IPS DF 4.7 (cell line): ENCODE measurements around the gene RGPD3.
"Not testable (repeated sequence)": the region's sequence is repeated elsewhere in the genome, so short reads cannot be mapped to it uniquely, and the experiment has no call there.

Experiments
- DNase-seq: peaks from one replicate; pipeline ENCODE4 v3.0.0-alpha.2; 2013; ENCODE audit warnings: low spot score; ENCODE audit errors: extremely low read depth

Gene RGPD3

GRCh38 chr2:106486551-106487385 is 18.6 kb upstream of the RGPD3 start, which contains the start of gene CD8B2:
Gene CD8B2 (plus strand): TSS chr2:106487364. CDS start chr2:106487427, 63 bp downstream.
- not testable (repeated sequence) for DNase-seq

DNA sequence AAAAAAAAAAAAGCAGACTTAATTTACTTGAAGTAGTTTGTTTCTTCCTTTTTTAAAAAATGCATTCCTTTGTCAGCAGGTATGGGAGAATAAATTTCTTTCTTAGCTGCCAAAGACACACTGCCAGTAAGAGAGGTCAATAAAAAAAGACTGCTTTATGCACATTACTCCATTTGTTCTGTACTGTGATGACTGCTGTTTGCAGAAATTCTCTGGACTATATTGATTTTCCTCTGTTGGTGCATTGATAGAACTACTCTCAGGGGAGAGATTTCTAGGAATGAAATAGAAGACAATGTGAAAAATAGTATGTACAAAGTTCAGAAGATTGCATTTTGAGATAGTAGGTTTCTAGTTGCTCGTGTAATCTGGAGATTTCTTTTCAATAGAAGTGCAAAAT is 11.3 kb upstream of the RGPD3 start:
- DNase-seq: not testable (repeated sequence)

- not testable (repeated sequence) for DNase-seq
These were observed 9.4 kb upstream of the RGPD3 start for GRCh38 chr2:106477647-106478046.

DNA sequence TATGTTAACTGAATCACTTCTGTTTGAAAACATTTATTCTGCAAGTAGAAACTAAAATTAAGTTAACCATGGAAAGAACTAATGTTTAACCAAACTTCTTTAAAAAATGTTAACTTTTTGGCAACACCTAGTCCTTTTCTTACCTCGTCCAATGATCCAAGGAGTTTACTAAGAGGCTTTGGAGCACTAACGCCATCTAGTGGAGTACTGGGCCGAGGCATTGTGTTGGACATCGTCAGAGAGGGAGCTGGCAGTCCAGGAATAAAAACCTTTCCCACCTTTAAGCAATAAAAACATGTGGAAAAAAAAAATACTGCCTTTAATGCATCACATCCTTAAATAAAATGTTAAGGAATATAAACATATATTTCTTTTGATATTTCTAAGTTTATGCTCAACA is 2.4 kb upstream of the RGPD3 start:
- not testable (repeated sequence) for DNase-seq

GRCh38 chr2:106467516-106467915 is 697 bp downstream of the RGPD3 start:
- DNase-seq: not testable (repeated sequence)

DNA sequence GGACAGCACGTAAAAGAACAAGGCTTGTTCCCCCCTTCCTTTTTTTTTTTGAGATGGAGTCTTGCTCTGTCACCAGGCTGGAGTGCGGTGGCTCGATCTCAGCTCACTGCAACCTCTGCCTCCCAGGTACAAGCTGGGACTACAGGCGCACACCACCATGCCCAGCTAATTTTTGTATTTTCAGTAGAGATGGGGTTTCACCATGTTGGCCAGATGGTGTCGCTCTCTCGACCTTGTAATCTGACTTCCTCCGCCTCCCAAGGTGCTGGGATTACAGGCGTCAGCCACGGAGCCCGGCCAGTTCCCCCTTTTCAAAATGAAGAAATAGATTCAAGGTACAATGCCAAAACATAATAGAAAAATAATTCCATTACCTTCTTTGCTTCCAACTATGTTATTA is 6.3 kb downstream of the RGPD3 start:
- not testable (repeated sequence) for DNase-seq

GRCh38 chr2:106390680-106391079 is 77.5 kb downstream of the RGPD3 start:
- not testable (repeated sequence) for DNase-seq

DNA sequence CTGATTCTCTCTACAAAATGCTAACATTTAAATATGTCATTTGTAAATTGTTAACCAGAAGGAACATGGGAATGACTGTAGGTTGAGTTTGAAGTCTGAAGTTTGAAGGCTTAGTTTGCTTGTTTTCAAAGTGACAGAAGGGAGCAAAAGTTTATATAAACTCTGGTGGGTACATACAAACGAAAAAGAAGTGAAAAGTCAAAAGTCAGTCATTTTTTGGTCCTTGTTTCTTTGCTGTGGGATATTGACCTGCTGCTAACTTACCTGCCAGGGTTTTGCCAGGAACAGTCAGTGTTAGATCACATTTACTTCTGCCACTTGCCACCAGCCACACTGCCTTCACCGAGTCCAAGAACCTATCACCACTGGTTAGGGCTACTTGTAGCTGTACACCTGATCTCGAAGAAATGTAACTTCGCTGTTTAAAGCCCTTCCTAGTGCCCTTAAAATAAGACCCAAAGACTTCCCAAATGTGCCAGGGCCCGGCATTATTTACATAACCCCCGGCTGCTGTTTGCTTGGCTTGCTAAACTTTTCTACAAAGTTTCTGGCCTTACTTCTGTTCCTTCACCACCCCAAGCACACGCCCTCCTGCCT is 79.3 kb downstream of the RGPD3 start:
- DNase-seq: not testable (repeated sequence)

GRCh38 chr2:106384548-106384947 is 83.7 kb downstream of the RGPD3 start:
- DNase-seq: not testable (repeated sequence)

DNA sequence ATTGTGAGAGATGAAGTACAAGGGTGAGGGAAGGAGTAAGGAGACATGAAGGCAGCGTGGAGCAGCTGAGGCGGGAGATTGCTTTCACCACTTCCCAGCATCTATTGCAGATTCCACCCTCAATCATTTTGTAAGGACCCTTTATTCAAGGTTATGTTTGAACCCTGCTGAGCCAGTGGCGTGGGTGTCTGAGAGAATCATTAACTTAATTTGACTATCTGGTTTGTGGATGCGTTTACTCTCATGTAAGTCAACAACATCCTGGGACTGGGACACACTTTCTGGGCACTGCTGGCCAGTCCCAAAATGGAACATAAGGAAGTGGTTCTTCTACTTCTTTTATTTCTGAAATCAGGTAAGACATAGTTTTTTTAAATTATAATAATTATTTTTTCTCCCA is 86.3 kb downstream of the RGPD3 start:
- not testable (repeated sequence) for DNase-seq

- not testable (repeated sequence) for DNase-seq
These were observed 88.6 kb downstream of the RGPD3 start for GRCh38 chr2:106379567-106379966.

DNA sequence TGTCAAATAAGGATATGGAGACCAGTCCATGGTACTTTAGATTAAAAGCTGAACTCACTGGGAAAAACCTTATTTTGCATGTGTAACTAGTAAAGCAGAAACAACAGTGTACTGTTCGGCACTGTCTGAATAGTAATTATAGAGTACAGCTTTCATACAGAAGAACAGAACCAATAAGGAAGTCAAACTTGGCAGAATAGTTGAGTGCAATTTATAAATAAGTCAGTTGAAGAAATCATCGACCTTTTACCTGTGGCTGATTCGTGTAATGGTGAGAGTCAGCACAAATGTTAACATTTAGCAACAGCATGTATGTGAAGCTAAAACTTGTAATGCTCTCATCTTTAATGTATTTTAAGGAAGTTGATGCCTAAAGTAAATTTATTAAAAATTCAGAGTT is 99.0 kb downstream of the RGPD3 start:
- DNase-seq: not testable (repeated sequence)

DNA sequence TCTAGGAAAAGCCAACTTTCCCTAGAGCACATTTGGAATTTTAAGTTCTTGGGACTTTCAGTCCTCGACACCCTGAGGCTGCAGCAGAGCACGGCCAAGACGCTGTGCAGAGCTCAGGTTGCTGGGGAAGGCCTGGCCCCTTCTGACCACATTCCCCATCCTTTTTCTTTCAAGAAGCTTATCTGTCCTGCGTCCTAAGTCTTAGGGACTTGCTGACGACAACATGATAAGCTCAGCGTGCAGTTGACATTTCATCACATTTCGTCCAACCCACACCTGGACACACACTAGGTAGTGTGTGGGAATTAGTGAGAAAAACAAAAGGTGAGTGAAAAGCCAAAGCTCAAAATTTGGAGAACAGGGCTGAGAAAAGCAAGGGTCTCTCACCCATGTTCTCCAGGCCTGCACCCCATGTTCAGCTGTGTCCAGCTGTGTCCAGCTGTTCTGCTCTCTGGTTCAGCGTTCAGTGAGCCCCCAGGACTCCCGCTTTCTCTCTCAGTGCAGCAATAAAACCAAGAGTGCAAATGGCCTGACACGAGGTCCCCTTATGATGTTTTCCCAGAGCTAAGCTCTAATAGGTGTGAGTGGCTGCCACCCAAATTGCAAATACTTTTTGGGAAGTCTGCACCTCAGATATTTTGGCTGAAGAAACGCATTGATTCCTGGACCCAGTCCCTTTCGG is 101.9 kb downstream of the RGPD3 start:
- DNase-seq: no peak

DNA sequence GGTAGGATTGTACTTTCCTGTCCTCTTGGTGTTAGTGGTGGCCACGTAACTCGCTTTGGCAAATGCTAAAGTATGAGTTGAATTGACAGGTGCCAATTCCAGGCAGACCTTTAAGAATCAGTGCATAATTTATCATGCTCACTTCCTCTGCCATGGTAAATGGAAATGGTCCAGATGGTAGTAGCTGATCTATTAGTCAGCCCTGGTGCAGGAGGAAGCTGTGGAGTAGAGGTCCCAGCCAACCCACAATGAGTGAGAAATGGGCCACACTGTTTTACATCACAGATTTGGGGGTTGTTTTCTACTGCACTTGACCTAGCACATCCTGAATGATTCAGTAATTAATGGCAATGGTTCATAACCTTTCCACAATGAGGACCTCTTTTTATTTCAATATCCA is 104.4 kb downstream of the RGPD3 start:
- no peak for DNase-seq

- no peak for DNase-seq
These were observed 105.4 kb downstream of the RGPD3 start for GRCh38 chr2:106362789-106363188.

- no peak for DNase-seq
These were observed 108.7 kb downstream of the RGPD3 start for GRCh38 chr2:106359512-106359911.

DNA sequence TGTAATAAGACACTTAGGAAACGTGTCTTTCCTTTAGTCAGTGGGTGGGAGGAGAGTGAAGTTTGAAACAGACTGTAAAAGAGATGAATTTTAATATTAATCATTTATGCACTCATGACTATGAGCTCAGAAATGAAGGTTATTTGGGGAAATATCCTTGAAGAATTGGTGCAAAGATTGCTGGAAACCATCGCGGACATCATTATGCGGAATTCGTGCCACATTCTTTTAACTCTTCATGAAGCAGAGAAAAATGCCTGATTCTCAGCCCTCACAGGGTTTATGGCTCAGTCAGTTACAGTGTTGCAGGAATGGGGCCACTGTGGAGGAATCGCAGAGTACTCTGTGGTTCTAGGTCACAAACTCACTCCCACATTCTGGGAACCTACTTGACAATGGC is 109.7 kb downstream of the RGPD3 start:
- DNase-seq: no peak

- DNase-seq: no peak
These were observed 110.1 kb downstream of the RGPD3 start for GRCh38 chr2:106358081-106358480.

GRCh38 chr2:106356291-106356690 is 111.9 kb downstream of the RGPD3 start:
- no peak for DNase-seq

- DNase-seq: no peak
These were observed 114.5 kb downstream of the RGPD3 start for GRCh38 chr2:106353676-106354075.

DNA sequence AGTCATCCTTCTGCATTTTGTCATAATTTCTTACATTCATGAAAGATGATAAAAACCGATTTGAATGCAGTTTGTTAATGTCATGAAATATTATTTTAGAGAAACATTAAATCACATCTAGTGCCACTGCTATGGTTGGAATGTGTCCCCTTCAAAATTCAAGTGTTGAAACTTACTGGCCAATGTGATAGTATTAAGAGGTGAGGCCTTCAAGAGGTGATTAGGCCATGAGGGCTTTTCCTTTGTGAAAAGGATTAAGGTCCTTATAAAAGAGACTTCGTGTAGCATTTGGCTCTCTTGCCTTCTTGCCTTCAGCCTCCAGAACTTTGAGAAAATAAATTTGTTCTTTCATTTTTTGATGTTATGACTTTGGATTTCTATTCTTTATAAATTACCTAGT is 117.2 kb downstream of the RGPD3 start:
- DNase-seq: no peak

- DNase-seq: no peak
These were observed 123.9 kb downstream of the RGPD3 start for GRCh38 chr2:106344302-106344701.
